H1 (cell line): ENCODE data around the gene KIF26B. TPM values are rescaled to one million over a fixed set of nuclear protein-coding genes. Genes with fewer than 3 reads are reported as not detected.

ENCODE experiments used
- CTCF ChIA-PET: fragments of 300-600 bp; sonication (Branson Sonifier 250); formaldehyde crosslinking; loops from one replicate; lab custom pipeline; 2021; ENCODE audit not compliant: partially characterized antibody; lab: Charles Lee
- POLR2A ChIA-PET: fragments of 300-600 bp; sonication (Branson Sonifier 250); formaldehyde crosslinking; loops from one replicate; lab custom pipeline; 2021; ENCODE audit warnings: inconsistent platforms; ENCODE audit not compliant: partially characterized antibody; lab: Charles Lee
- DNase-seq, 2 experiments: peaks; one replicate each; pipeline versions ENCODE4 v3.0.0 to v3.0.0-alpha.2; 2010 to 2022; ENCODE audit warnings: low spot score in 2 of 2, low read depth in 1 of 2, mixed read lengths in 1 of 2
- FAIRE-seq: peaks from 2 replicates; lab custom pipeline; 2011; peaks lifted over from hg19 to GRCh38; lab: Jason Lieb, UNC
- H2AFZ ChIP-seq: 2 replicates; pipeline ENCODE4 v1.8.1; 2012; ENCODE audit warnings: low read length, inconsistent platforms
- H2AK5ac ChIP-seq: 2 replicates; pipeline ENCODE4 v1.6.1; 2013; ENCODE audit warnings: low read depth, low read length
- H2BK120ac ChIP-seq: replicated peaks from 2 replicates; pipeline ENCODE3; 2013; ENCODE audit warnings: low read depth, low read length, inconsistent platforms
- H2BK12ac ChIP-seq: 2 replicates; pipeline ENCODE4 v1.6.1; 2013; ENCODE audit warnings: low read depth, low read length
- H2BK15ac ChIP-seq: 2 replicates; pipeline ENCODE4 v1.6.1; 2013; ENCODE audit warnings: low read length
- H2BK20ac ChIP-seq: 2 replicates; pipeline ENCODE4 v1.6.1; 2013; ENCODE audit warnings: low read length
- H2BK5ac ChIP-seq: 2 replicates; pipeline ENCODE4 v1.6.1; 2013; ENCODE audit warnings: low read depth, low read length
- H3K14ac ChIP-seq: 2 replicates; pipeline ENCODE4 v1.6.1; 2013; ENCODE audit warnings: inconsistent platforms; ENCODE audit not compliant: insufficient read length
- H3K18ac ChIP-seq: 2 replicates; pipeline ENCODE4 v1.6.1; 2013; ENCODE audit warnings: low read length; ENCODE audit errors: extremely low read depth
- H3K23ac ChIP-seq: 2 replicates; pipeline ENCODE4 v1.6.1; 2013; ENCODE audit warnings: inconsistent platforms; ENCODE audit not compliant: insufficient read length
- H3K23me2 ChIP-seq: 2 replicates; pipeline ENCODE4 v1.6.1; 2013; ENCODE audit warnings: low read depth, low read length
- H3K27ac ChIP-seq: 2 replicates; pipeline ENCODE4 v1.6.1; 2011; ENCODE audit warnings: low read depth, low read length, inconsistent platforms
- H3K27me3 ChIP-seq, 4 experiments: replicated peaks in 1 of 4; 1 replicate in 1 of 4; 2 replicates in 3 of 4; pipeline versions ENCODE4 v1.6.1 to v1.8.1; 2011 to 2013; ENCODE audit warnings: low read length in 3 of 4, mild to moderate bottlenecking in 3 of 4, inconsistent platforms in 2 of 4, mixed read lengths in 2 of 4, moderate library complexity in 1 of 4; ENCODE audit not compliant: control insufficient read depth in 3 of 4, insufficient read depth in 3 of 4; ENCODE audit errors: extremely low read depth in 1 of 4
- H3K36me3 ChIP-seq, 4 experiments: 2 replicates each; pipeline versions ENCODE4 v1.6.1 to v1.8.1; 2011 to 2013; ENCODE audit warnings: mild to moderate bottlenecking in 4 of 4, low read length in 3 of 4, moderate library complexity in 2 of 4, control low read depth in 1 of 4, inconsistent platforms in 1 of 4; ENCODE audit not compliant: insufficient read depth in 4 of 4, control insufficient read depth in 2 of 4
- H3K4ac ChIP-seq: replicated peaks from 2 replicates; pipeline ENCODE3; 2013; ENCODE audit warnings: low read length, low read depth, mixed read lengths, inconsistent platforms; ENCODE audit not compliant: insufficient read length
- H3K4me1 ChIP-seq, 4 experiments: replicated peaks in 1 of 4; 1 replicate in 1 of 4; 2 replicates in 3 of 4; pipeline versions ENCODE4 v1.6.1 to v1.8.1; 2011 to 2013; ENCODE audit warnings: low read length in 3 of 4, inconsistent platforms in 2 of 4, mixed read lengths in 1 of 4; ENCODE audit not compliant: insufficient read depth in 4 of 4, control insufficient read depth in 3 of 4
- H3K4me2 ChIP-seq, 2 experiments: 2 replicates each; pipeline versions ENCODE4 v1.6.1 to v1.8.1; 2011 to 2013; ENCODE audit warnings: low read depth in 2 of 2, low read length in 2 of 2, control low read depth in 1 of 2, inconsistent platforms in 1 of 2, mild to moderate bottlenecking in 1 of 2; ENCODE audit not compliant: insufficient read depth in 1 of 2
- H3K4me3 ChIP-seq, 4 experiments: fragments of 200-600, 300-600 bp in 1 of 4; sonication (generic), shearing (Covaris generic), sonication (Bioruptor Twin) in 1 of 4; 2 replicates each; pipeline versions ENCODE4 v1.5.1 to v1.8.1; 2011 to 2016; ENCODE audit warnings: low read length in 4 of 4, low read depth in 3 of 4, control low read depth in 2 of 4, inconsistent platforms in 2 of 4, mild to moderate bottlenecking in 2 of 4, mixed read lengths in 1 of 4, moderate library complexity in 1 of 4; ENCODE audit not compliant: insufficient read depth in 2 of 4; ENCODE audit errors: extremely low read depth in 1 of 4
- H3K56ac ChIP-seq: replicated peaks from 2 replicates; pipeline ENCODE3; 2013; ENCODE audit warnings: low read depth, mild to moderate bottlenecking, mixed read lengths, low read length, inconsistent platforms; ENCODE audit not compliant: insufficient read length
- H3K79me1 ChIP-seq: 2 replicates; pipeline ENCODE4 v1.6.1; 2013; ENCODE audit warnings: low read depth, low read length, control low read depth
- H3K79me2 ChIP-seq, 2 experiments: 2 replicates each; pipeline versions ENCODE4 v1.6.1 to v1.8.1; 2012 to 2013; ENCODE audit warnings: low read length in 2 of 2, mild to moderate bottlenecking in 2 of 2, inconsistent platforms in 1 of 2; ENCODE audit not compliant: insufficient read depth in 2 of 2, control insufficient read depth in 1 of 2
- H3K9ac ChIP-seq, 4 experiments: replicated peaks in 1 of 4; 1 replicate in 1 of 4; 2 replicates in 3 of 4; pipeline versions ENCODE4 v1.6.1 to v1.8.1; 2011 to 2013; ENCODE audit warnings: low read depth in 3 of 4, low read length in 3 of 4, control low read depth in 2 of 4, mild to moderate bottlenecking in 2 of 4, moderate library complexity in 2 of 4, inconsistent platforms in 1 of 4; ENCODE audit errors: extremely low read depth in 1 of 4
- H3K9me3 ChIP-seq, 2 experiments: 2 replicates each; pipeline versions ENCODE4 v1.6.1 to v1.8.1; 2012 to 2013; ENCODE audit warnings: mild to moderate bottlenecking in 2 of 2, moderate library complexity in 2 of 2, control low read depth in 1 of 2, inconsistent platforms in 1 of 2, low read depth in 1 of 2, low read length in 1 of 2, mixed read lengths in 1 of 2; ENCODE audit not compliant: insufficient read depth in 2 of 2
- H4K20me1 ChIP-seq, 2 experiments: replicated peaks in 1 of 2; 2 replicates each; pipeline versions ENCODE3 to v1.8.1; 2011 to 2013; ENCODE audit warnings: inconsistent platforms in 2 of 2, low read length in 2 of 2, mild to moderate bottlenecking in 1 of 2; ENCODE audit not compliant: insufficient read depth in 2 of 2, control insufficient read depth in 1 of 2
- H4K5ac ChIP-seq: 2 replicates; pipeline ENCODE4 v1.6.1; 2013; ENCODE audit warnings: low read length, low read depth, mixed read lengths, inconsistent platforms; ENCODE audit not compliant: insufficient read length
- H4K8ac ChIP-seq: 2 replicates; pipeline ENCODE4 v1.8.0; 2013; ENCODE audit warnings: mild to moderate bottlenecking, moderate library complexity, low read length, inconsistent platforms; ENCODE audit not compliant: insufficient read depth; ENCODE audit errors: extremely low read depth
- H4K91ac ChIP-seq: replicated peaks from 2 replicates; pipeline ENCODE3; 2013; ENCODE audit warnings: low read length, mixed read lengths, inconsistent platforms; ENCODE audit not compliant: insufficient read length
- SRF ChIP-seq: IDR thresholded peaks from 2 replicates; pipeline ENCODE4 v1.6.1; 2011; ENCODE audit warnings: mild to moderate bottlenecking, low read depth, low read length, moderate library complexity
- WGBS, 2 experiments: shearing (Covaris generic) in 1 of 2; methylation state at CpG; one replicate each; pipeline versions ENCODE4 v1.1.6 to v1.1.7; 2013 to 2015; ENCODE audit warnings: low lambda C conversion rate in 2 of 2, mixed read lengths in 2 of 2, inconsistent platforms in 1 of 2, low coverage in 1 of 2, missing lambda C conversion rate in 1 of 2; ENCODE audit not compliant: insufficient replicate concordance in 2 of 2, insufficient coverage in 1 of 2, insufficient read length in 1 of 2; ENCODE audit errors: extremely low coverage in 1 of 2, missing lambda C conversion rate in 1 of 2; 5-methylcytosine and 5-hydroxymethylcytosine counted together
- polyA plus RNA-seq, 7 experiments: library from polyadenylated mRNA; depleted of rRNA in 3 of 7; stranded (reverse) in 5 of 7; unstranded in 2 of 7; fragments of >200 nt in 5 of 7; fragments of 200-250 nt in 2 of 7; gene quantifications; 1 replicate in 5 of 7; 2 replicates in 1 of 7; 4 replicates in 1 of 7; pipeline versions ENCODE4 v1.2.1 to v1.2.3, GENCODE V29; 2011 to 2013; ENCODE audit warnings: missing spikeins in 2 of 7, mixed read lengths in 2 of 7
- total RNA-seq: library from RNA; stranded (reverse); fragmentation: NEBNext Ultra II Directional; extraction: Animal tissue kit (Norgen Biotek cat#: 25700); gene quantifications from 2 replicates; pipeline ENCODE4 v1.2.1, GENCODE V29; 2021

The KIF26B gene
- total and polyA plus RNA-seq, 2 of the 8 experiments (the other 6 are each of a cell fraction or from before 2014, with no cell fraction given), result 0.06 to 0.28 TPM

GRCh38 chr1:245118806-245119205 lies 36.0 kb upstream of the KIF26B start:
- Histone ChIP-seq H2AFZ (no peak overlapping the region), H2BK12ac (no peak overlapping the region), H3K27me3 (no peaks in the 10 kb centered on the region), H3K4ac (no peak overlapping the region), H3K9ac (no peak overlapping the region), H3K14ac (no peak overlapping the region), H2BK15ac (no peak overlapping the region), H2BK120ac (no peak overlapping the region), H3K79me2 (no peaks in the 10 kb centered on the region), H3K18ac (no peak overlapping the region), H2BK5ac (no peak overlapping the region), H3K9me3 (no peaks in the 10 kb centered on the region), H3K4me2 (no peak overlapping the region), H2AK5ac (no peak overlapping the region), H3K23ac (no peak overlapping the region), H4K8ac (no peak overlapping the region), H3K79me1 (no peaks in the 10 kb centered on the region; the same call in 1 of the 2 replicates), H4K91ac (no peak overlapping the region), H4K20me1 (no peaks in the 10 kb centered on the region), H3K27ac (no peak overlapping the region), H3K23me2 (0 out of 2 replicates have a peak, but pooled peaks cover 2% of the 10 kb centered on the region), H3K4me3 (no peak overlapping the region), H2BK20ac (no peak overlapping the region), H3K36me3 (no peaks in the 10 kb centered on the region), H4K5ac (no peak overlapping the region), H3K4me1 (no peaks in the 10 kb centered on the region), H3K56ac (no peak overlapping the region)
- no peak for TF ChIP-seq SRF
- DNase-seq (no peak), FAIRE-seq (no peak)
- WGBS, 2 experiments, result 88% methylated on average over 2 of the region's 2 CpGs; no CpG with 5 or more reads in 1 of the 2 experiments
- CTCF ChIA-PET, result no interaction called here
- POLR2A ChIA-PET, result no interaction called here
